ENCODE results near the gene RAB40B.

DNA sequence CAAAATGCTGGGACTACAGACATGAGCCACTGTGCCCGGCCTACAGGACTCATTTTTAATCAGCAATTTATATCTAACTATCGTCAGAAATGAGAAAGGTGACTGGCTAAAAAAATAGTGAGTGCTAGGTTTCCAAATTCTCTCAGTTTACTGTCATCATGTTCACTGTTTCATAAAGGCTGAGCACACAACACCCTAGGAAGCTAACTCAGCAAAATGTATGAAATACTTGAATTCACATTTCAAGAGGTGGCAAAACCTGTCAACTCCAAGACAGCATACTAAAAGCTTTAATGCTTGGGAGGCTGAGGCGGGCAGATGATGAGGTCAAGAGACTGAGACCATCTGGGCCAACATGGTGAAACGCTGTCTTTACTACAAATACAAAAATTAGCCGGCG is 67.0 kb downstream of the RAB40B start:
- TF ChIP-seq, protein P1, sequence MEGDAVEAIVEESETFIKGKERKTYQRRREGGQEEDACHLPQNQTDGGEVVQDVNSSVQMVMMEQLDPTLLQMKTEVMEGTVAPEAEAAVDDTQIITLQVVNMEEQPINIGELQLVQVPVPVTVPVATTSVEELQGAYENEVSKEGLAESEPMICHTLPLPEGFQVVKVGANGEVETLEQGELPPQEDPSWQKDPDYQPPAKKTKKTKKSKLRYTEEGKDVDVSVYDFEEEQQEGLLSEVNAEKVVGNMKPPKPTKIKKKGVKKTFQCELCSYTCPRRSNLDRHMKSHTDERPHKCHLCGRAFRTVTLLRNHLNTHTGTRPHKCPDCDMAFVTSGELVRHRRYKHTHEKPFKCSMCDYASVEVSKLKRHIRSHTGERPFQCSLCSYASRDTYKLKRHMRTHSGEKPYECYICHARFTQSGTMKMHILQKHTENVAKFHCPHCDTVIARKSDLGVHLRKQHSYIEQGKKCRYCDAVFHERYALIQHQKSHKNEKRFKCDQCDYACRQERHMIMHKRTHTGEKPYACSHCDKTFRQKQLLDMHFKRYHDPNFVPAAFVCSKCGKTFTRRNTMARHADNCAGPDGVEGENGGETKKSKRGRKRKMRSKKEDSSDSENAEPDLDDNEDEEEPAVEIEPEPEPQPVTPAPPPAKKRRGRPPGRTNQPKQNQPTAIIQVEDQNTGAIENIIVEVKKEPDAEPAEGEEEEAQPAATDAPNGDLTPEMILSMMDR (IDR thresholded peaks at IDR 0.05) = no peak
- no peak for TF ChIP-seq POLR2A (IDR thresholded peaks at IDR 0.05)

Measured in uterus (tissue), 2 donors.